Right ventricle myocardium inferior (tissue), 1 donor: ENCODE results near the gene HLA-A. TPM values are rescaled to one million over a fixed set of nuclear protein-coding genes. Genes with fewer than 3 reads are reported as not detected.
A peak's percentile ranks its signal among the peaks of the same experiment; 100 is the strongest.
"Not testable (repeated sequence)": the region's sequence is repeated elsewhere in the genome, so short reads cannot be mapped to it uniquely, and the experiment has no call there.

ENCODE experiments used
- ATAC-seq: fragments of 200-7000 bp; cut with Tn5 transposase; one replicate; pipeline ENCODE4 v1.9.1; 2020; ENCODE audit warnings: mild to moderate bottlenecking, moderate library complexity
- DNase-seq: peaks from one replicate; pipeline ENCODE4 v3.0.0; 2021; ENCODE audit errors: missing footprints
- intact Hi-C: fragments of 100-400 bp; cut with DNase I; formaldehyde crosslinking; loops from one replicate; pipeline ENCODE4 v1.11.0; 2022
- total RNA-seq: library from RNA; stranded (reverse); fragmentation: NEBNext Ultra II Directional; extraction: Animal tissue kit (Norgen Biotek cat#: 25700); gene quantifications from one replicate; pipeline ENCODE4 v1.2.1, GENCODE V29; 2021
- donor health status: DM: no; HTN: yes; CAD: no; lungs with severe emphysema.

The HLA-A gene
- total RNA-seq, 1 donor from 2014 or later = 249 TPM

- no peak for DNase-seq
- no peak for ATAC-seq
- intact Hi-C loops = no loop called here
These were observed 11.4 kb downstream of the HLA-A start for GRCh38 chr6:29953686-29954085.

GRCh38 chr6:29954272-29954671 is 11.9 kb downstream of the HLA-A start:
- intact Hi-C loops = no loop called here
- ATAC-seq (no peak), DNase-seq (no peak)

- ATAC-seq (peak; percentile 30), DNase-seq (no peak)
- intact Hi-C loops = no loop called here
These were observed 13.5 kb downstream of the HLA-A start for GRCh38 chr6:29955783-29956182.

- DNase-seq (no peak), ATAC-seq (no peak)
- intact Hi-C loops = no loop called here
These were observed 14.2 kb downstream of the HLA-A start for GRCh38 chr6:29956518-29956917.

- DNase-seq = no peak
- intact Hi-C loops = no loop called here
- ATAC-seq = no peak
These were observed 15.7 kb downstream of the HLA-A start for GRCh38 chr6:29958046-29958445.

GRCh38 chr6:29958921-29959320 is 16.6 kb downstream of the HLA-A start:
- ATAC-seq = no peak
- DNase-seq = no peak
- intact Hi-C loops = no loop called here

- ATAC-seq = no peak
These were observed 17.1 kb downstream of the HLA-A start for GRCh38 chr6:29959467-29959866.

GRCh38 chr6:29961966-29962365 is 19.6 kb downstream of the HLA-A start:
- no peak for ATAC-seq
- no peak for DNase-seq
- intact Hi-C loops = no loop called here

More at GRCh38 chr6:29959467-29959866, 17.1 kb downstream of the HLA-A start:
- intact Hi-C loops = no loop called here
- no peak for DNase-seq

- DNase-seq, ATAC-seq, intact Hi-C loops: not testable (repeated sequence)
These were observed 21.4 kb downstream of the HLA-A start for GRCh38 chr6:29963697-29964096.

- DNase-seq = no peak
- intact Hi-C loops = no loop called here
- ATAC-seq = no peak
These were observed 22.2 kb downstream of the HLA-A start for GRCh38 chr6:29964518-29964886.

GRCh38 chr6:29964887-29965562 is 22.7 kb downstream of the HLA-A start:
- peak; percentile 93 for ATAC-seq
- peak; percentile 90 for DNase-seq
- intact Hi-C loops = no loop called here

- intact Hi-C loops = no loop called here
- DNase-seq (no peak), ATAC-seq (no peak)
These were observed 23.2 kb downstream of the HLA-A start for GRCh38 chr6:29965563-29965872.

GRCh38 chr6:29965873-29966601 is 23.7 kb downstream of the HLA-A start:
- ATAC-seq = peak; percentile 81

GRCh38 chr6:29967379-29968010 is 25.2 kb downstream of the HLA-A start:
- peak; percentile 26 for ATAC-seq

More at GRCh38 chr6:29965873-29966601, 23.7 kb downstream of the HLA-A start:
- peak; percentile 93 for DNase-seq
- intact Hi-C loops = no loop called here

GRCh38 chr6:29968130-29968529 is 25.8 kb downstream of the HLA-A start:
- intact Hi-C loops = no loop called here
- no peak for DNase-seq
- no peak for ATAC-seq

More at GRCh38 chr6:29967379-29968010, 25.2 kb downstream of the HLA-A start:
- no peak for DNase-seq
- intact Hi-C loops = no loop called here

GRCh38 chr6:29968905-29969304 is 26.6 kb downstream of the HLA-A start:
- intact Hi-C loops = no loop called here
- no peak for ATAC-seq

GRCh38 chr6:29970711-29971110 is 28.4 kb downstream of the HLA-A start:
- ATAC-seq = no peak
- DNase-seq = no peak
- intact Hi-C loops = no loop called here

More at GRCh38 chr6:29968905-29969304, 26.6 kb downstream of the HLA-A start:
- DNase-seq = no peak

- intact Hi-C loops = loop anchor here (5.0 kb wide), 2 partner anchors 33 to 88 kb away; partner anchors contain the start of gene HLA-A
- ATAC-seq = no peak
- no peak for DNase-seq
These were observed 32.7 kb downstream of the HLA-A start for GRCh38 chr6:29974901-29975560.

GRCh38 chr6:29975561-29975907 is 33.2 kb downstream of the HLA-A start:
- DNase-seq = no peak
- intact Hi-C loops = loop anchor here (5.0 kb wide), 2 partner anchors 33 to 88 kb away; partner anchors contain the start of gene HLA-A
- ATAC-seq = no peak
